Measurements from ENCODE around the gene HSD11B1. TPM values are rescaled to one million over a fixed set of nuclear protein-coding genes. Genes with fewer than 3 reads are reported as not detected.

Gene HSD11B1
- total RNA-seq, 1 experiment from 2014 or later = not detected

GRCh38 chr1:209717818-209718217 lies 13.2 kb downstream of the HSD11B1 start:
- intact Hi-C loops (cut with micrococcal nuclease; ENCODE audit: unreplicated experiment) (no loop called here), in situ Hi-C loops (cut with HindIII; ENCODE audit: low pct_unique_long_range_greater_than_20kb, low sequenced_read_pairs) (no loop called here)
- DNase-seq (ENCODE audit: low read depth, low spot score) (no peak), ATAC-seq (no peak)
- Histone ChIP-seq H3K27me3 (ENCODE audit: control insufficient read depth, insufficient read depth, low read length) (no peaks in the 10 kb centered on the region; the same call in 1 of the 2 replicates), H3K36me3 (ENCODE audit: control insufficient read depth, insufficient read depth, low read length) (no peaks in the 10 kb centered on the region), H3K4me3 (ENCODE audit: low read depth in 2 of 2, low read length in 2 of 2) (no peak overlapping the region), H3K4me1 (ENCODE audit: control insufficient read depth, insufficient read depth, low read length) (no peaks in the 10 kb centered on the region), H3K9me3 (ENCODE audit: control insufficient read depth, insufficient read depth, low read depth, low read length) (no peaks in the 10 kb centered on the region), H3K27ac (ENCODE audit: low read length) (no peak overlapping the region)
- ChIA-PET CTCF (no interaction called here), POLR2A (no interaction called here)
- BruUV-seq (replicated peaks) = no TSS peak
- TF ChIP-seq POLR2AphosphoS5 (IDR thresholded peaks at IDR 0.05; ENCODE audit: low read depth, low read length) (no peak), SIN3A (IDR thresholded peaks at IDR 0.05; ENCODE audit: borderline replicate concordance, insufficient read depth, low read depth, low read length) (no peak), CTCF (IDR thresholded peaks at IDR 0.05) (no peak), REST (IDR thresholded peaks at IDR 0.05; ENCODE audit: insufficient read depth in 1 of 2, low read depth in 2 of 2, low read length in 1 of 2) (no peak), TCF7L2 (IDR thresholded peaks at IDR 0.05; ENCODE audit: low read depth, low read length) (no peak)

- DNase-seq (ENCODE audit: low read depth, low spot score) (no peak), ATAC-seq (no peak)
- no peaks in the 10 kb centered on the region for H3K36me3 ChIP-seq (ENCODE audit: control insufficient read depth, insufficient read depth, low read length)
- H3K4me3 ChIP-seq (ENCODE audit: low read depth in 2 of 2, low read length in 2 of 2) = no peak overlapping the region
- H3K27ac ChIP-seq (ENCODE audit: low read length) = no peak overlapping the region
- H3K9me3 ChIP-seq (ENCODE audit: control insufficient read depth, insufficient read depth, low read depth, low read length) = no peaks in the 10 kb centered on the region
- in situ Hi-C loops (cut with HindIII; ENCODE audit: low pct_unique_long_range_greater_than_20kb, low sequenced_read_pairs) (no loop called here), intact Hi-C loops (cut with micrococcal nuclease; ENCODE audit: unreplicated experiment) (no loop called here)
- H3K27me3 ChIP-seq (ENCODE audit: control insufficient read depth, insufficient read depth, low read length) = no peaks in the 10 kb centered on the region
- ChIA-PET CTCF (interaction anchor here (1.0 kb wide), 1 partner anchor 30 kb away, joined by 3 read pairs; no protein-coding TSS in a partner anchor), POLR2A (no interaction called here)
- no peaks in the 10 kb centered on the region for H3K4me1 ChIP-seq (ENCODE audit: control insufficient read depth, insufficient read depth, low read length)
- no peak for TF ChIP-seq REST (IDR thresholded peaks at IDR 0.05; ENCODE audit: insufficient read depth in 1 of 2, low read depth in 2 of 2, low read length in 1 of 2)
- no peak for TF ChIP-seq TCF7L2 (IDR thresholded peaks at IDR 0.05; ENCODE audit: low read depth, low read length)
- no peak for TF ChIP-seq POLR2AphosphoS5 (IDR thresholded peaks at IDR 0.05; ENCODE audit: low read depth, low read length)
- TF ChIP-seq SIN3A (IDR thresholded peaks at IDR 0.05; ENCODE audit: borderline replicate concordance, insufficient read depth, low read depth, low read length) = no peak
- TF ChIP-seq CTCF (IDR thresholded peaks at IDR 0.05) = no peak
- BruUV-seq (replicated peaks) = no TSS peak
Observed at GRCh38 chr1:209720326-209720725, 15.7 kb downstream of the HSD11B1 start.
